K562 (cell line): ENCODE results near the gene CAB39. TPM values are rescaled to one million over a fixed set of nuclear protein-coding genes. Genes with fewer than 3 reads are reported as not detected.
A peak's percentile ranks its signal among the peaks of the same experiment; 100 is the strongest.

Experiments used
- ATAC-seq: fragments of 200-7000 bp; cut with Tn5 transposase; 3 replicates; pipeline ENCODE4 v1.9.1; 2020; ENCODE audit warnings: moderate library complexity
- BruUV-seq: library from RNA; stranded (reverse); fragments of 400-500 nt; replicated peaks from 2 replicates; lab custom pipeline; 2021; lab: Mats Ljungman, UMichigan
- CTCF ChIA-PET: fragments of 300-600 bp; formaldehyde crosslinking; extraction: SDS; loops from one replicate; lab custom pipeline; 2021; ENCODE audit warnings: low intra/inter-chr PET ratio; lab: Yijun Ruan, JAX
- POLR2A ChIA-PET: fragments of 300-600, 350-650 bp; sonication (Branson Sonifier 250); formaldehyde crosslinking; extraction: SDS; loops from one replicate; lab custom pipeline; 2021; ENCODE audit warnings: antibody characterized with exemption, inconsistent platforms; lab: Yijun Ruan, JAX
- DNase-seq, 4 experiments: peaks; one replicate each; pipeline versions ENCODE4 v3.0.0 to v3.0.0-alpha.2; 2011 to 2018; ENCODE audit warnings: low spot score in 3 of 4, mixed read lengths in 3 of 4; ENCODE audit errors: extremely low read depth in 1 of 4
- FAIRE-seq: peaks from 2 replicates; lab custom pipeline; 2011; peaks lifted over from hg19 to GRCh38; lab: Jason Lieb, UNC
- H2AFZ ChIP-seq: 2 replicates; pipeline ENCODE4 v1.6.0; 2011; ENCODE audit warnings: low read depth, low read length, control low read depth, inconsistent platforms
- H3K27ac ChIP-seq: fragments of 200-600 bp; 3 replicates; pipeline ENCODE4 v1.8.0; 2011; ENCODE audit warnings: low read depth, mild to moderate bottlenecking, control low read depth, inconsistent platforms, low read length, moderate library complexity, mixed read lengths; ENCODE audit errors: extremely low read depth
- H3K27me3 ChIP-seq, 2 experiments: fragments of 300-600 bp in 1 of 2; 2 replicates in 1 of 2; 3 replicates in 1 of 2; pipeline versions ENCODE4 v1.6.0 to v1.8.0; 2011; ENCODE audit warnings: inconsistent platforms in 2 of 2, low read length in 2 of 2, mild to moderate bottlenecking in 1 of 2, mixed read lengths in 1 of 2, moderate library complexity in 1 of 2; ENCODE audit not compliant: control insufficient read depth in 2 of 2, insufficient read depth in 2 of 2
- H3K36me3 ChIP-seq: fragments of 300-600 bp; 3 replicates; pipeline ENCODE4 v1.8.0; 2011; ENCODE audit warnings: mild to moderate bottlenecking, low read length, inconsistent platforms; ENCODE audit not compliant: control insufficient read depth, insufficient read depth
- H3K4me1 ChIP-seq, 2 experiments: fragments of 200-600 bp in 1 of 2; replicated peaks in 1 of 2; 2 replicates in 1 of 2; 3 replicates in 1 of 2; pipeline versions ENCODE4 v1.5.1 to v1.8.0; 2011; ENCODE audit warnings: inconsistent platforms in 2 of 2, low read length in 2 of 2, mild to moderate bottlenecking in 1 of 2, mixed read lengths in 1 of 2, moderate library complexity in 1 of 2; ENCODE audit not compliant: control insufficient read depth in 2 of 2, insufficient read depth in 2 of 2
- H3K4me2 ChIP-seq: 2 replicates; pipeline ENCODE4 v1.6.1; 2011; ENCODE audit warnings: low read length, control low read depth, inconsistent platforms, mixed read lengths; ENCODE audit not compliant: insufficient read depth
- H3K4me3 ChIP-seq: fragments of 200-600 bp; sonication (generic), shearing (Covaris generic); 2 replicates; pipeline ENCODE4 v1.5.1; 2016; ENCODE audit warnings: control low read depth, inconsistent platforms
- H3K79me2 ChIP-seq: fragments of 200-600 bp; 3 replicates; pipeline ENCODE4 v1.8.0; 2011; ENCODE audit warnings: low read length, inconsistent platforms; ENCODE audit not compliant: control insufficient read depth, insufficient read depth
- H3K9ac ChIP-seq, 2 experiments: 2 replicates each; pipeline versions ENCODE4 v1.6.0 to v1.6.1; 2011; ENCODE audit warnings: low read depth in 2 of 2, low read length in 2 of 2, control low read depth in 1 of 2, inconsistent platforms in 1 of 2, mild to moderate bottlenecking in 1 of 2, mixed read lengths in 1 of 2; ENCODE audit not compliant: insufficient read depth in 1 of 2
- H3K9me1 ChIP-seq: one replicate; pipeline ENCODE4 v1.6.0; 2011; ENCODE audit warnings: inconsistent platforms, mild to moderate bottlenecking, low read length, moderate library complexity; ENCODE audit not compliant: control insufficient read depth, insufficient read depth
- H3K9me3 ChIP-seq: replicated peaks from 2 replicates; pipeline ENCODE4 v1.5.1; 2011; ENCODE audit warnings: low read depth, low read length, inconsistent platforms; ENCODE audit not compliant: control insufficient read depth, insufficient read depth
- H4K20me1 ChIP-seq: replicated peaks from 2 replicates; pipeline ENCODE4 v1.6.1; 2011; ENCODE audit warnings: low read length, inconsistent platforms, mixed read lengths; ENCODE audit not compliant: control insufficient read depth, insufficient read depth
- BRCA1 ChIP-seq, 2 experiments: fragments of 450-650 bp in 1 of 2; sonication (generic) in 1 of 2; formaldehyde crosslinking in 1 of 2; IDR thresholded peaks; 2 replicates each; pipeline versions ENCODE4 v1.5.0 to v1.6.1; 2017 to 2020; ENCODE audit warnings: mild to moderate bottlenecking in 1 of 2, missing genetic modification reagents in 1 of 2
- HEY1 ChIP-seq: fragments of 250-450 bp; sonication (Bioruptor Pico); IDR thresholded peaks from 2 replicates; pipeline ENCODE4 v1.5.0; 2020; ENCODE audit warnings: mild to moderate bottlenecking, moderate library complexity, borderline replicate concordance
- JUNB ChIP-seq: fragments of 450-650 bp; formaldehyde crosslinking; conservative IDR thresholded peaks from 2 replicates; pipeline ENCODE4 v1.4.0; 2020; ENCODE audit warnings: mild to moderate bottlenecking
- JUND ChIP-seq, 2 experiments: IDR thresholded peaks; 2 replicates in 1 of 2; 3 replicates in 1 of 2; pipeline ENCODE4 v1.6.1; 2011; ENCODE audit warnings: borderline replicate concordance in 2 of 2, low read depth in 2 of 2, low read length in 2 of 2, improper control_type of control experiment in 1 of 2, missing biosample characterization in 1 of 2, missing genetic modification characterization in 1 of 2, missing genetic modification reagents in 1 of 2
- SIRT6 ChIP-seq: IDR thresholded peaks from one replicate; pipeline ENCODE4 v1.6.1; 2012; ENCODE audit warnings: low read depth, mild to moderate bottlenecking, control low read depth, inconsistent platforms, low read length, moderate library complexity
- TCF7L2 ChIP-seq: fragments of 150-350 bp; IDR thresholded peaks from 2 replicates; pipeline ENCODE4 v1.6.1; 2016; ENCODE audit warnings: low read depth, mild to moderate bottlenecking, low read length, moderate library complexity
- WGBS: fragments of 100-300 bp; shearing (Covaris generic); methylation state at CpG from one replicate; pipeline ENCODE4 v1.1.6; 2016; ENCODE audit warnings: low coverage, mixed read lengths; ENCODE audit not compliant: insufficient coverage; ENCODE audit errors: missing lambda C conversion rate; 5-methylcytosine and 5-hydroxymethylcytosine counted together
- in situ Hi-C: fragments of 300-500 bp; cut with MboI; formaldehyde crosslinking; loops from 4 replicates; pipeline ENCODE4 v1.15.0; 2018; ENCODE audit warnings: inconsistent platforms, mixed read lengths
- intact Hi-C: fragments of 100-400 bp; cut with micrococcal nuclease; formaldehyde crosslinking; loops from 2 replicates; pipeline ENCODE4 v1.14.2; 2022
- polyA plus RNA-seq, 8 experiments: library from polyadenylated mRNA; depleted of rRNA in 4 of 8; stranded (reverse) in 5 of 8; unstranded in 3 of 8; fragments of >200 nt; fragmentation: Nextera tagmentation in 2 of 8; fragmentation: Illumina TruSeq in 1 of 8; extraction: Ambion mirVana in 2 of 8; extraction: Trizol in 1 of 8; gene quantifications; 2 replicates each; pipeline versions ENCODE4 v1.2.1 to v1.2.3, GENCODE V29; 2011 to 2014; ENCODE audit warnings: inconsistent platforms in 1 of 8, missing spikeins in 1 of 8
- total RNA-seq, 7 experiments: library from RNA; depleted of rRNA in 6 of 7; stranded (reverse); fragments of >200 nt in 6 of 7; fragmentation: Illumina TruSeq in 2 of 7; extraction: Trizol in 2 of 7; gene quantifications; 2 replicates each; pipeline versions ENCODE4 v1.2.1 to v1.2.3, GENCODE V29; 2011 to 2021; ENCODE audit warnings: low replicate concordance in 1 of 7

The CAB39 gene
- total and polyA plus RNA-seq, 9 of the 15 experiments (the other 6 are each of a cell fraction or from before 2014, with no cell fraction given): 27.2 to 94.4 (median 70.1) TPM

- ATAC-seq: peak; percentile 40; the same call in 2 of the 3 replicates
- H3K9me1 ChIP-seq: no peaks in the 10 kb centered on the region
- no peak overlapping the region for H3K9ac ChIP-seq
- no peak for DNase-seq
- intact Hi-C loops (loop anchor here (5.0 kb wide), 1 partner anchor 47 kb away; the partner anchor contains the start of gene CAB39), in situ Hi-C loops (no loop called here)
- H3K36me3 ChIP-seq: peaks cover 57% of the 10 kb centered on the region
- H3K27me3 ChIP-seq: no peaks in the 10 kb centered on the region
- FAIRE-seq: no peak
- WGBS: 72% methylated on average over 7 of the region's 11 CpGs
- ChIA-PET CTCF (no interaction called here), POLR2A (no interaction called here)
- H3K4me1 ChIP-seq: peaks cover 0 to 21% of the 10 kb centered on the region in 2 experiments; a peak in 4 of 5 replicates
- peaks cover 79% of the 10 kb centered on the region for H3K79me2 ChIP-seq
- no peaks in the 10 kb centered on the region for H3K9me3 ChIP-seq
- no peak overlapping the region for H2AFZ ChIP-seq
- TF ChIP-seq HEY1 (CRISPR knock-in tag): no peak
- TF ChIP-seq SIRT6: no peak
- no peak for TF ChIP-seq BRCA1 (IDR thresholded peaks at IDR 0.05)
- no peak for TF ChIP-seq BRCA1 (CRISPR knock-in tag; IDR thresholded peaks at IDR 0.05)
- no peak for TF ChIP-seq JUNB (CRISPR knock-in tag)
- TF ChIP-seq JUND (IDR thresholded peaks at IDR 0.05; ENCODE audit: borderline replicate concordance, low read depth, low read length): no peak
- TF ChIP-seq JUND (tag; IDR thresholded peaks at IDR 0.05; ENCODE audit: borderline replicate concordance, low read depth, low read length): no peak
- no peak for TF ChIP-seq TCF7L2
- TF ChIP-seq, all 486 proteins: peak for 0
- peaks cover 24% of the 10 kb centered on the region for H4K20me1 ChIP-seq
- no TSS peak for BruUV-seq
- H3K4me3 ChIP-seq: no peak overlapping the region
- H3K27ac ChIP-seq: peak overlapping the region; percentile 38; the same call in 1 of the 3 replicates
- H3K4me2 ChIP-seq: peak overlapping the region; percentile 18
Observed at GRCh38 chr2:230759481-230760167, 47.0 kb downstream of the CAB39 start.
